CD4-positive, alpha-beta T cell treated with Interleukin-2 at 100 ng/mL for 4 hours (primary cell): ENCODE data around the gene EN2.

Source experiments
- DNase-seq: peaks from one replicate; pipeline ENCODE4 v3.0.0-alpha.2; 2020; ENCODE audit warnings: low spot score

The EN2 gene

GRCh38 chr7:155509359-155509724 is 51.4 kb downstream of the EN2 start:
- no peak for DNase-seq

DNA sequence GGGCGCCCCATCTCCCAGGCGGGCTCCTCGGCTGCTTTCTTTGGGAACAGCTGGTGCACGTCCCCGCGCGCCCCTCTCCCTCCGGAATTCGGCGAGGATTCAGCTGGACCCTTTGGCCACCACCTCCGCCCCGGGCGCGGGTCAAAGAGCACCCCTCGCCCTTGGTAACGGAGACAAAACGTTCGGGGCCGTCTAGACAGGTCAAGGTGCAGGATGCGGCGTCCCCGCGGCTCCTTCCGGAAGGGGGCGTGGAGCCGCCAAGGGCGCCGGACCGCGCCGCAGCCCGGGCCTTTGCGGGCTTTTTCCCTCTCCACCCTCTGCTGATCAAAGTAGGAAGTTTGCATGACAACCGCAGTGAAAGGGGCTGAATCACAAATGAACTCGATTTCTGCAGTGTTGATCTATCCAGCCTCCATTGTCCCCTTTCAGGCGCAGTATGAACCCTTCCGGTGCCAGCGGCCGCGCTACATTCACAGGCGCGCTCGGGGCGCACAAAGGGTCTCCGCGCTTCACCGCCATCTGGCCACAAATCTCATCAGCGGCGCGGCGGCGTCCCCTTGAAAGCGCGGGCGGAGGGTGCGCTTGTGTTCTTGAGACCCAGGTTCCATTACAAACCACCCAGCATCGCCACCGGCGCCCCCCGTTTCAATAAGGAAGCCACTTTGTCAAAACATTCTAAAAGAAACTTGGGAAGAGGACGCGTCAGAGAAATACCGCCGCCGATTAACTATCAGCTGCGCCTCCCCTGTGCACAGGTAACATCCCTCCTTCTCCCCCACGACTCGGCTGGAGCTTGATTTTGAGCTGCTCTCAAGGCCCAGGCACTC is 52.0 kb downstream of the EN2 start:
- no peak for DNase-seq

DNA sequence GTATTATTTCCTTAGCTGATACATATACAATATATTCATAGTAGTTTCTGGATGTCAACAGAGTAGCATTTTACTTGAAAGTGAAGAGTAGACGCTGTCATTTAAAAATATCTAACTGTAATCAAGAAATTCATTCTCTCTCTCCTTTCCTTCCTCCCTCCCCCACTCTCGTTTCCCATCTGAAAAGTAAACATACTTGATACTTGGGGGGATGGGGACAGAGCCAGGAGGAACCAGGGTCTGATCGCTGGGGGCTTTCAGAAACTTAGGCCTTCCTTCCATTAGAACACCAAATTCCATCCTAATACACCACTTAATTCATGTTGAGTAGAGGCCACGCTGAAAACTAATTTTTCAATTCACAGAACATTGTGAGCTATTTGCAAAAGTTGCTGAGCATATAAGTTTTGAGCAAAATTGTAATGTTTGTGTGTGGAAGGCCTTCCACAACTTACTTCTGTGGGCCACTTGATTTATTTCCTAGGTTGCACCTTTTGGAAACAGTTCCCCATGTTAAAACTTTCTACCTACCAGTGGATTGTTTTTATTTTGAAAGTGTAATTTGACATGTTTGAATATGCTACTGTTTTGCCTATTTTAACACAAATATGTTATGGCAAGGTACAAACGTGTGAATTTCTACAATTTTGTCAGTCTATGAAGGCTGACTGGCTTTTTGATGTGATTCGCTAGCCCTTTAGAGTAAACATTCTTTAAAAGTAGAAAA is 53.2 kb downstream of the EN2 start:
- DNase-seq = no peak

DNA sequence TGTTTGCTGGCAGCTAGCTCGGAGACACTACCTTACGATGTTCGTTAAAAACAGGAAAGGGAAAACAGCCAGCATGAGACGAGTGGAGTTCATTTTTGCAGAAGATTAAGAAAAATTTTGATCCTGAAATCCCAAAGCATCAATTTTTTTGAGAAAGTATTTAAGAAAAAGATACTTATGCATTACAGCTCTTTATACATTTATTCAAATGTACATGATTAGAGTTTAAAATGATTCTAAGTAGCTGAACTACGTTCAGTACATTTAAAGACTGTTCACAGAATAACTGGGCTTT is 53.7 kb downstream of the EN2 start:
- no peak for DNase-seq

DNA sequence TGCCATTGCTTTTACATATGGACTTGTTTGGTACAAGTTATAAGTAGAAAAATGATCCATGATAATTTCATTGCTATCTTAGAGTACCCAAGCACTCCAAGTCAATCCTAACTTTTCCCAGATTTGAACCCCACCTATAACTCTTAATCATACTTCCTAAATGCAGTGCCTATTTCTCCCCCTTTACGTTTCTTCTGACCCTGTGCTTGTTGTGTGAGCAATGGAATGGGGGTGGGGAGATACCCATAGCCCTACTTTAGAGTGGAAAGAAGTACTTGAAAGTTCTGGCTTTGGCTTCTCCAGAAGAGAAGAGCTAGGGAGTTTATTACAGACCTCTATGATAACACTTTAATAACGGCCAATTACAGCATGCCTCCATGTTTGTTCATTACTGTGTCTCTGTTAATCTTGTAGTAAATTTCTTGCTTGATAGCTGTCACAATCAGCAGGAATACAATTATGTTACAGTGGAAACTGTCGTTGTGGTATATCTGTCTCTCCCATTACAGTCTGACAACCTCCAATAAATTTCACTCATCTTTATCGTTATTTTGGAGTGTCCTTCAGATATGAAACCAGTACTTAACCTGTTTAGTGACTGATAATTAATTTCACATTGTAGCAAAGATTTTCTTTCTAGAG is 54.4 kb downstream of the EN2 start:
- no peak for DNase-seq

DNA sequence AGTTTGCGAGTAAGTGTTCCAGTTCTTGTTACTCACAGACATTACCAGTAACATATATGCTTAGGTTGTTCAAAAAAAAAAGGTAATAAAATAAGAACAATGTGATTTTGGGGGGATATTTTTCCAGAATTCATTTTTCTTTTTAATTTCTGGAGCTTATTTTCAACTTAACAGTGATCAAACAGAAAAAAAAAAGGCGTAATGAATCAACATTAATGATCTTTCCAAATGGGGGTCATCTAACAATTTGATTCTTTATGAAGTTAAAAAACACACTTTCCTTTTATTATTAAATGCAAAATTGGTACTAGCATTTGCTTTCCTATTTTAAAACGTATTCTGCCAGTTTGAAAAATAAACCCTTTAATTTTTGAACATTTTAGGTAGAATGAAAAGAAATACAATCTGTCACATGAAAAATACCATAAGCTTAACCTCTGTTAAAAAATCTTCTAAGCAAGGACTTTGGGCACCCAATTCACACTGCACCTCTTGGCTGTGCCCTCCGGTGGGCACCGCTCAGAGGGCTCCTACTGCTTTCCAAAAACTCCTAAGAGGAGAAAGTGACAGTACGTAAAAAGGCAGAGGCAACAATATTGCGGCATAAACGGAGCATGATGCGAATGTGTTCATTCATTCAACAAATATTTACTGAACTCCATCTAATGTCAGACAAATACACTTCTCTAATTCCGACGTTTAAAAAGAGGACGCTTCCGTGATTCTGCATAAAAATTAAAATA is 55.8 kb downstream of the EN2 start:
- DNase-seq = no peak

GRCh38 chr7:155514296-155514695 is 56.4 kb downstream of the EN2 start:
- DNase-seq = no peak
